Measurements from ENCODE around the gene COL23A1. TPM values are rescaled to one million over a fixed set of nuclear protein-coding genes. Genes with fewer than 3 reads are reported as not detected.

COL23A1 gene
- under 1 TPM; 0.21 to 0.22 TPM for total RNA-seq

GRCh38 chr5:178590141-178590923, at the start of gene COL23A1:
TSS of gene COL23A1 (minus strand) at chr5:178590393.
- Mint-ChIP-seq H3K27ac (no peak within 1 kb of the TSS), H3K27me3 (peaks cover 53% of the 10 kb centered on the region), H3K4me3 (peak within 1 kb of the TSS; percentile 68), H3K9me3 (peaks cover 17% of the 10 kb centered on the region), H3K4me1 (peaks cover 5% of the 10 kb centered on the region), H3K36me3 (peaks cover 17% of the 10 kb centered on the region)
- peak; percentile 46 for DNase-seq

- H3K27ac Mint-ChIP-seq = no peak overlapping the region
- no peaks in the 10 kb centered on the region for H3K36me3 Mint-ChIP-seq
- DNase-seq = no peak
- H3K27me3 Mint-ChIP-seq = peaks cover 8% of the 10 kb centered on the region
- H3K9me3 Mint-ChIP-seq = no peaks in the 10 kb centered on the region
- H3K4me3 Mint-ChIP-seq = no peak overlapping the region
- H3K4me1 Mint-ChIP-seq = no peaks in the 10 kb centered on the region
Measured at GRCh38 chr5:178637356-178638074, 47.3 kb upstream of the COL23A1 start.

DNA sequence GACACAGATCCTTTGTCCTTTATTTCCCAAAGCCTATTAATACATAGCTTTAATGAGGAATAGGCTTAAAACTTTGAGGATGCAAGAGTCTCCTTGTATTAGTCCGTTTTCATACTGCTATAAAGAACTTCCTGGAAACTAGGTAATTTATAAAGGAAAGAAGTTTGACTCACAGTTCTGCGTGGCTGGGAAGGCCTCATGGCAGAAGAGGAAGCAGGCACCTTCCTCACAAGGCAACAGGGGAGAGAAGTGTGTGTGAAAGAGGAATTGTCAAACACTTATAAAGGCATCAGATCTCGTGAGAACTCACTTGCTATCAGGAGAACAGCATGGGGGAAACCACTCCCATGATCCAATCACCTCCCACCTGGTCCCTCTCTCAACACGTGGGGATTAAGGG, 42.1 kb upstream of the COL23A1 start:
- peaks cover 5% of the 10 kb centered on the region for H3K9me3 Mint-ChIP-seq
- no peak overlapping the region for H3K4me3 Mint-ChIP-seq
- no peaks in the 10 kb centered on the region for H3K36me3 Mint-ChIP-seq
- H3K4me1 Mint-ChIP-seq = peaks cover 1% of the 10 kb centered on the region
- no peak overlapping the region for H3K27ac Mint-ChIP-seq
- DNase-seq = no peak
- peaks cover 10% of the 10 kb centered on the region for H3K27me3 Mint-ChIP-seq

DNA sequence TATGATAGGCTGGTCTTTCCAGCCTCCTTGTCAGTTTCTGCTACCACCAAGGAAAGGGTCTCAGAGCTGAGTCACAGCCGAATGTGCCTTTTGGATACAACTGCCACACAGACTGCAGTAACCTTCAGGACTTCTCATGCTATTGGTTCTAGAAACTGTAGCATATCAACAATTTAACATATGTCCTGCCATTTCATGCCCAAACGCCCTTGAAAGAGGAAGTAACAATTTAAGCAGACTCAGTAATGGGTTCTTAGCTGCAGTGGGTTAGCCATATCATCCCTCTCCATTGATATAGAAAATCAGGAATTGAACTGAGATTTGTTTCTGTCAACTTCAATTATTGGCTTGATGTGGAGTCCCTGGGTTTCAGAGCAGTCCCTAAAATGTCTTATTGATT, 40.8 kb upstream of the COL23A1 start:
- Mint-ChIP-seq H3K27ac (no peak overlapping the region), H3K4me1 (peaks cover 1% of the 10 kb centered on the region), H3K27me3 (peaks cover 10% of the 10 kb centered on the region), H3K36me3 (peaks cover 1% of the 10 kb centered on the region), H3K9me3 (peaks cover 5% of the 10 kb centered on the region), H3K4me3 (no peak overlapping the region)
- DNase-seq = no peak

DNA sequence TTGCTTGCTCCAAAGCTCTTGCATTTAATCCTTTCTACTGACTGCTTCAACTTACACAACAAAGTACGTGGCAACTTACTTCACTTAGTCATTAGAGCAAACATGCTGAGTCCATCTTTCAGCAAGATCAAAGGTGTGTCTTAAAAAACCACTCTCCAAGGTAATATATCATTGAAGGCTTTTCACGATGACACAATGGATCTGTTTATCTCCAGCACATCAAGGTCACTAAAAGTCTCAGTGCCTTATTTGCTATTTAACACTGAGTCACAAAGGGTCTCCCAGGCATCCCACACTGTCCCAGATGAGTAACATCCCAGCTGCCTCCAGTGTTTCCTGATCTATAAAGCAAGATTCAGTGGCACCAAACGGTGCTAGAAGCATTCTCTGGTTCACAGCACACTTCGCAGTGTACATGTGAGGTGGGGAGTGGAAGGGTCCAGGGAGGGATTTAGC, 40.3 kb upstream of the COL23A1 start:
- Mint-ChIP-seq H3K27ac (no peak overlapping the region), H3K27me3 (peaks cover 10% of the 10 kb centered on the region), H3K9me3 (peaks cover 5% of the 10 kb centered on the region), H3K36me3 (peaks cover 5% of the 10 kb centered on the region), H3K4me1 (peaks cover 1% of the 10 kb centered on the region), H3K4me3 (no peak overlapping the region)
- DNase-seq = no peak

DNA sequence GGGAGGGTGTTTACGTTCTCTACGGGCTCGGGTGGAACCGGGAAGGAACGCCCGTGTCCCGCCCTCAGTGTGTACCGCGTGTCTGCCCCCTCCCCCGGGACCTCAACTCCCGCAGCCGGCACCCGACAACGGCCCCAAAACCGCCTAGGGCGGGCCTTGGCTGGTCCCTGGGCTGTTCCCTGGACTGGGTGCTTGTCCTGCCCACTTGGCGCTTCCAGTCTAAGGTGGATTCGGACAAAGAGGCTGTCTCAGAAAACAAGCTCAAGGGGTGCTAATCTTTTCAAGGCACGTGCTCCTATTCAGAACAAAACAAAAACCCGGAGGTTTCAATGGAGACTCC, 37.0 kb upstream of the COL23A1 start:
- H3K36me3 Mint-ChIP-seq = peaks cover 14% of the 10 kb centered on the region
- peaks cover 27% of the 10 kb centered on the region for H3K4me1 Mint-ChIP-seq
- peak overlapping the region; percentile 56 for H3K4me3 Mint-ChIP-seq
- DNase-seq = no peak
- H3K27ac Mint-ChIP-seq = peak overlapping the region; percentile 51
- peaks cover 3% of the 10 kb centered on the region for H3K27me3 Mint-ChIP-seq
- H3K9me3 Mint-ChIP-seq = peaks cover 5% of the 10 kb centered on the region

DNA sequence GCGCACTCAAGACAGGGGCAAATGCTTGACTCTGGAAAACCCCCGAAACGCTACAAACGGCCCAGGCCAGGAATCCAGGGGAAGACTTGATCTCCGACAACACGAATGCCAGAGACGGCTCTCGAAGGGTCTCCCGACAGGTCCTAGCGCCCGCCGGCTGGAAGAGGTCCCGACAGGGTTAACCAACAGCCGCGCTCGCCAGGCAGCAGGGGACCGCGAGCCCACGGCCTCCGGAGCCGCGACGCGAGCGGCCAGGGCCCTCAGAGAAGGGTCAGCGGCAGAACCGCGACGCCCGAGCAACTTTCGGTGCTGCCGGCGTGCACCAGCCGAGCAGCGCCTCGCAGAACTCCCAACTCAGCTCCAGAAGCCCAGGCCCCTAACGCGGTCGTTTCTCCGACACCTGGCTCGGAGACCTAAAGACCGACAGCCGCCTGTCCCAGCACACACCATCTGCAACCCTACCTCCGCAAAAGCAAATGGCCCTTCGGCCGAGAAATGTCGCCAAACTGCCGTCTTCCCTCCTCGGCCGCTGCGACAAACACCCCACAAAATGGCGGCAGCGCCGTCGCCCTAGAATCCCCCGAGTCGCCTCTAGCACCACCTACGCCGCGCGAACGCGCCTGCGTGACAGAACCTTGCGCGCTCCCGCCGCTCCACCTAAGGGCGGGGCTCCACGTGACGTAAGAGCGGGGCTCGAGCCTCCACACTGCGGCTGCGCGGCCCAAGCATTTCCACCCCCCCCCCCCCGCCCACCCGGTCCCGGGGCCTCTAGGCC, 36.5 kb upstream of the COL23A1 start, which contains the start of gene CLK4:
Gene CLK4, minus strand, starts transcription at position 567 of the 775 bp plus-strand sequence. CDS start 3,634 bp downstream, outside the sequence.
- peak; percentile 96 for DNase-seq
- Mint-ChIP-seq H3K4me3 (peak within 1 kb of the TSS; percentile 87), H3K27me3 (peaks cover 3% of the 10 kb centered on the region), H3K9me3 (peaks cover 5% of the 10 kb centered on the region), H3K4me1 (peaks cover 30% of the 10 kb centered on the region), H3K36me3 (peaks cover 18% of the 10 kb centered on the region), H3K27ac (peak within 1 kb of the TSS; percentile 99)

DNA sequence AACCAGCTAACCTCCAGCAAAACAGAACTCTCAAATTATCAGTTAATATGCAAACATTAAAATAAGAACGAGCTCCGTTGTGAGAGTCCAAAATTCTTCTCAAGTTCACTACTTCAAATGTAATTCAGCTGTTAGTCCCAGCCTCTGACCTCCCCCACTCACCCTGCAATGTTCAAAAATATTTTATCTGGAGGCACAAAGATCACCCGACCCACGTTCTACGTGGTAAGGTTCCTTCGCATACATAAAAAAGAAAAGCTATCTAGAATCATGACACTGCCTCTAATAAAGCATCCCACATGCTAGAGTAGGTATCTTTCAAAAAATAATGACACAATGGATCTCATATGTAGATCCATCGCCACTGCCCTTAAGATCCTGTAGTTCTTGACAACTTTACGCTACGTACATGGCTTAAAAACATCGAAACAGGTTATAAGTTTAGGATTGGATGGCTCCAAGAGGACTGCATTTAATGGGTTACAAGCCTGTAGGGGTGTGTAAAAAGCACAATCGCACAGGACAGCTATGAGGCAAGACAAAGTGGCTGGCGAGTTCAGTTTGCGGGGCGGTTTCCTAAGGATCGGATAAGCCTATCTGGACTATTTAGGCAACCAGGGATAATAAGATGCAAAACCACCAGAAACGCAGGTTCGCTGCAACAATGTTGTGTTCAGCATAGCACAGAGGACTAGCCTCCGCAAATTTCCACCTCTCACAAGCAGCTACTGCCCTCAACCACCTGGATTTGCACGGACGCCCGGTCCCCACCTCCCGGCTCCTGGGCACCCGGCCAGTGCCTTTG, 35.7 kb upstream of the COL23A1 start:
- H3K27me3 Mint-ChIP-seq = peaks cover 3% of the 10 kb centered on the region
- H3K4me3 Mint-ChIP-seq = peak overlapping the region; percentile 87
- peaks cover 5% of the 10 kb centered on the region for H3K9me3 Mint-ChIP-seq
- peaks cover 32% of the 10 kb centered on the region for H3K4me1 Mint-ChIP-seq
- H3K36me3 Mint-ChIP-seq = peaks cover 21% of the 10 kb centered on the region
- DNase-seq = no peak
- peak overlapping the region; percentile 99 for H3K27ac Mint-ChIP-seq

- peaks cover 32% of the 10 kb centered on the region for H3K4me1 Mint-ChIP-seq
- peaks cover 5% of the 10 kb centered on the region for H3K9me3 Mint-ChIP-seq
- peak overlapping the region; percentile 99 for H3K27ac Mint-ChIP-seq
- H3K36me3 Mint-ChIP-seq = peaks cover 30% of the 10 kb centered on the region
- H3K27me3 Mint-ChIP-seq = peaks cover 3% of the 10 kb centered on the region
- peak overlapping the region; percentile 87 for H3K4me3 Mint-ChIP-seq
- DNase-seq = no peak
Measured at GRCh38 chr5:178624631-178625546, 34.7 kb upstream of the COL23A1 start.

GRCh38 chr5:178622679-178623247, 32.6 kb upstream of the COL23A1 start:
- H3K27ac Mint-ChIP-seq = no peak overlapping the region
- no peaks in the 10 kb centered on the region for H3K27me3 Mint-ChIP-seq
- H3K4me1 Mint-ChIP-seq = peaks cover 42% of the 10 kb centered on the region
- peaks cover 2% of the 10 kb centered on the region for H3K9me3 Mint-ChIP-seq
- no peak overlapping the region for H3K4me3 Mint-ChIP-seq
- no peak for DNase-seq
- peaks cover 45% of the 10 kb centered on the region for H3K36me3 Mint-ChIP-seq

- no peak for DNase-seq
- H3K36me3 Mint-ChIP-seq = peaks cover 48% of the 10 kb centered on the region
- H3K4me1 Mint-ChIP-seq = peaks cover 36% of the 10 kb centered on the region
- no peaks in the 10 kb centered on the region for H3K9me3 Mint-ChIP-seq
- H3K27me3 Mint-ChIP-seq = no peaks in the 10 kb centered on the region
- H3K4me3 Mint-ChIP-seq = no peak overlapping the region
- H3K27ac Mint-ChIP-seq = no peak overlapping the region
Measured at GRCh38 chr5:178619390-178619789, 29.2 kb upstream of the COL23A1 start.

- peaks cover 1% of the 10 kb centered on the region for H3K9me3 Mint-ChIP-seq
- DNase-seq = no peak
- no peaks in the 10 kb centered on the region for H3K27me3 Mint-ChIP-seq
- no peak overlapping the region for H3K4me3 Mint-ChIP-seq
- peaks cover 18% of the 10 kb centered on the region for H3K4me1 Mint-ChIP-seq
- peak overlapping the region; percentile 59 for H3K27ac Mint-ChIP-seq
- H3K36me3 Mint-ChIP-seq = peaks cover 44% of the 10 kb centered on the region
Measured at GRCh38 chr5:178612299-178612698, 22.1 kb upstream of the COL23A1 start.

GRCh38 chr5:178606269-178606668, 16.1 kb upstream of the COL23A1 start:
- Mint-ChIP-seq H3K36me3 (peaks cover 38% of the 10 kb centered on the region), H3K9me3 (peaks cover 1% of the 10 kb centered on the region), H3K27ac (peak overlapping the region; percentile 21), H3K27me3 (no peaks in the 10 kb centered on the region), H3K4me1 (peaks cover 3% of the 10 kb centered on the region), H3K4me3 (no peak overlapping the region)
- DNase-seq = no peak

Data from activated naive CD8-positive, alpha-beta T cell treated with anti-CD3 and anti-CD28 coated beads for 36 hours (primary cell).